Limb (tissue), 2 donors: Measurements from ENCODE around the gene MRPL53.
A peak's percentile ranks its signal among the peaks of the same experiment; 100 is the strongest.
"Not testable (repeated sequence)": the region's sequence is repeated elsewhere in the genome, so short reads cannot be mapped to it uniquely, and the experiment has no call there.

Experiments
- DNase-seq, 2 donors: peaks; one replicate each; pipeline ENCODE4 v3.0.0-alpha.2; 2016; ENCODE audit errors: extremely low spot score in 2 of 2

MRPL53 gene

GRCh38 chr2:74454654-74455511 is 17.6 kb downstream of the MRPL53 start, which contains the start of gene INO80B:
INO80B (plus strand) TSS chr2:74455087; CDS start chr2:74455117, 30 bp downstream.
- peak; percentile 96 to 97 for DNase-seq

DNA sequence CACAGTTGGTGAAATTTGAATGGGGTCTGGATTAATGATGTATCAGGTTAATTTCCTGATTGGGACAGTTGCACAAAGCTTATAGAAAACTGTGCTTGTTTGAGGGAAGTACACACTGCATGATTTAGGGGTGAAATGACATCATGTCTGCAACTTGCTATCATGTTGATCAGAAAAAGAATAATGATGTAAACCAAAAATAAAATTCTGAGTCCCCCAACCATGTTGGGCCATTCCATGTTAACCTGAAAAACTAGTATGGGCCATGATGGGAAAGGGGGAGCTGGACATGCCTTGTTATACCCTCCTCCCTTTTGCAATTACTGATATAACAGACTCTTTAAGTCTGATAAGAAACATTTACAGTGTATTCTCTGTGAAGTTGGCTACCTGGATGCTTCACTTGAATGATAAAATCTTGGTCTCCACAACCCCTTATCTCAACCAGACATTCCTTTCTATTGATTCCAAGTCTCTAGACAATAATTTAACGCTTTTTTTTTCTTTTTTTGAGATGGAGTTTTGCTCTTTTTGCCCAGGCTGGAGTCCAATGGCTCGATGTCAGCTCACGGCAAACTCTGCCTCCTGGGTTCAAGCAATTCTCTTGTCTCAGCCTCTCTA is 21.8 kb downstream of the MRPL53 start:
- DNase-seq = no peak

- DNase-seq = no peak
These were observed 23.7 kb downstream of the MRPL53 start for GRCh38 chr2:74448771-74449170.

DNA sequence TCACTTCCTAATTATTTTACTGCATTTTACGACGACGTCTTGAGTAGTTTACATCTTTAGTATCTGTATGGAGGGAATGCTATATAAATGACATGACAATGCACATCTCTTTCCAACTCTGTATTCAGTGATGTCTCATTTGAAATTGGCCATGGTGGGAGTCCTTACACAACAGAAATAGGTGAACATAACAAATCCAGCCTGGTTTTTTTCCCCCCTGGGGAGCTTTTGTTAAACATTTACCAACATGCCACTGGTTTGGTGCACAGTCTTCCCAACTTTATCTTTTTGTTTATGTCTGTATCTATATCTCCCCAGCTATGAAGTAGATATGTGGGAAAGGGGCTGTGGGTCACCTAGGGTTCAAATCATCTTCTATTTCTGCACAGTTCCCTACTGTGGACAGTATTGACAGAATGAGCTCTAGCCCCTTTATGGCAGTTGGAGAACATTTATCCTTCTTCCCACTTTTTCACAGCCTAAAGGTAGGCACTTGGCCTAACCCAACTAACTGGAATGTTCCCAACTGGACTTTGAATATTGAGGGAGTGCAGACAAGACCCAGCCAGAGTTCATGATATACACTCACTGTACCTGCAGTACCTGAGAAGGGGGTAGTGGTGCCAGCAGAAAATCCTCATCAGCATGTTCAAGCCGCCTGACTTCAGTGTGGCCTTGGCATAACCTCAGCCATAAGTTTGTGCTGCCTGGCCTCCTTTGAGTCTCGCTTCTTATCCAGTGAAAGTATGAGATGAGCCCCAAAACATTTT is 25.1 kb downstream of the MRPL53 start:
- no peak for DNase-seq

- no peak for DNase-seq
These were observed 27.8 kb downstream of the MRPL53 start for GRCh38 chr2:74444498-74445318.

DNA sequence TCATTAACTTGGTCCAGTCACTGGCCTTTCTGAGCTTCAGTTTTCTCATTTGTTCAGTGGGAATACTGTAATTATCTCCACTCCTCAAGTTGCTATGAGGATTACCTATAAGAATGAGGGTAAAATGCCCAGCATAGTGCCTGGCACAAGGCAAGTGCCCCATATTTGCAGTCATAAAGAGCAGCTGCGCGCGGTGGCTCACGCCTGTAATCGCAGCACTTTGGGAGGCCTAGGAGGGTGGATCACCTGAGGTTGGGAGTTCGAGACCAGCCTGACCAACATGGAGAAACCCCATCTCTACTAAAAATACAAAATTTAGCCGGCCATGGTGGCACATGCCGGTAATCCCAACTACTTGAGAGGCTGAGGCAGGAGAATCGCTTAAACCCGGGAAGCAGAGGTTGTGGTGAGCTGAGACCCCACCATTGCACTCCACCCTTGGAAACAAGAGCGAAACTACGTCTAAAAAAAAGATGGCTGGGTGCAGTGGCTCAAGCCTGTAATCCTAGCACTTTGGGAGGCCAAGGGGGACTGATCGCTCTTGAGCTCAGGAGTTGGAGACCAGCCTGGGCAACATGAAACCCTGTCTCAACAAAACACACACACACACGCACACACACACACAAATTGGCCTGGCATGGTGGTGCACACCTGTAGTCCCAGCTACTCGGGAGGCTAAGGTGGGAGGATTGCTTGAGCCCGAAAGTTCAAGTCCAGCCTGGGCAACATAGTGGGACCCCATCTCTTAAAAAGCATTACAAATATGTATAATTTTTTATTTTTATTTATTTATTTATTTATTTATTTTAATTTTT is 29.8 kb downstream of the MRPL53 start:
- not testable (repeated sequence) for DNase-seq

GRCh38 chr2:74441690-74442482 is 30.6 kb downstream of the MRPL53 start, which contains the start of gene RTKN:
RTKN (minus strand) TSS chr2:74441937; CDS start chr2:74441816, 121 bp downstream.
- DNase-seq = peak in 1 of 2 donors; percentile 71

- DNase-seq = peak in 1 of 2 donors; percentile 68
These were observed 31.2 kb downstream of the MRPL53 start for GRCh38 chr2:74441170-74441689.

DNA sequence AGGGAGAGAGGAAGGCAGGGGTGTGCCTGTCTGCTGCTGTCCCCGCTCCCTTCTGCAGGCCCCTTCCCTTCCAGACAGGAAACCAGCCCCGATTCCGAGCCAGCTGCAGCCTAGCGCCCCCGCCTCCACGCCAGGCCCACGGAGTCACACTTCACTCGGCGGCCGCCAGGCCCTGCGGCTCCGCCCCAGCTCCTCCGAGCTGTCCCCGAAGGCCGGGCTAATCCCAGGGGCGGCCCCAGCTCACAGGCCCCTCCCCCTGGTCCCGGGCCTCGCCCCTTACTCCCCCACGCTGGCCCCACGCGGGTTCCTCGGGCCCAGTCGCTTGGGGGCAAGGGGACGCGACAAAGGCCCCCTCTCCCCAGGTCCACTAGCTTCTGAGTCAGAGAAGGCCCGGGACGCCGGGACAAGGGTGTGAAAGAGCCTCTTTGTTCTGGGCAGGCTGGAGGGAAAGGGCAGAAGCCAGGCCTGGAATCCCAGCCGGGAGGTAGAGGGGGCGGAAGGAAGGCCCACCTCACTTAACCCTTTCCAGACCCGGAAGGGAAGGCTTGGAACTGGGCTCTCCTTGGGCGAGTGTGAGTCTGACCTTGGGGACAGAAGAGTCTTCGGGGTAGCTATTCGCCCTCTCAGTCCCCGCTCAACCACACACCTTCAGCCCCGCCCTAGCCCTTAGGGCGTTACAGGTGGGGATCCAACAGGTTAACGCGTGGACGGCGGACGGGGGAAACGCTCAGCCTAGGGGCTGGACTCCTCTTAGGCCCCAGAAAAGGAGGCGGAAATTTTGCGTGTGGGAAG is 31.9 kb downstream of the MRPL53 start:
- DNase-seq = peak; percentile 94

DNA sequence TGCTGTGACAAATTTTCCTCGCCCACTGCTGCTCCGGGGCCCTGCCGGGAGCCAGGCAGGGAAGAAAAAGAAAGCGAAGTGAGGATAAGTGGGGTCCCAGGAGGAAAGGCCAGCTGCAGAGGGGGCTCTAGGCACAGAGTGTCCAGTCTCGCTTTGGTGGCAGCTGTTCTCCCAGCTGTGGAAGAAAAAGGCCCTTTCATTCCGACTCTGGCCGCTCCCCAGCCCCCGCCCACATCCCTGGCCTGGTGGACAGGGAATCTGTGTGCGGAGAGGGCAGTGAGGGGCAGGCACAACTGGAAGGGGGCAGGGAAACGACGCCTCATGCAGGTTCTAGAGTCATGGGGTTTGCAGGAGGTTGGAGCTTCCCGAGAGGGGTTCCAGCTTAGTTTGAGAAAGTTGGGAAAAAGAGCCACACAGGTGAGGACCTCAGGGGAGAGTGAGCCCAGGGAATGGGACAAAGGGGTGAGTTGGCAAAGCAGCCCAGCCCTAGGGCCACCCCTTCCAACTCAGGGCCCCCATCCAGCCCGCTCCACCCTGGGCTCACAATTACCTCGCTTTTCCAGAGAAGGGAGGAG is 32.6 kb downstream of the MRPL53 start:
- DNase-seq = peak; percentile 79 to 81

DNA sequence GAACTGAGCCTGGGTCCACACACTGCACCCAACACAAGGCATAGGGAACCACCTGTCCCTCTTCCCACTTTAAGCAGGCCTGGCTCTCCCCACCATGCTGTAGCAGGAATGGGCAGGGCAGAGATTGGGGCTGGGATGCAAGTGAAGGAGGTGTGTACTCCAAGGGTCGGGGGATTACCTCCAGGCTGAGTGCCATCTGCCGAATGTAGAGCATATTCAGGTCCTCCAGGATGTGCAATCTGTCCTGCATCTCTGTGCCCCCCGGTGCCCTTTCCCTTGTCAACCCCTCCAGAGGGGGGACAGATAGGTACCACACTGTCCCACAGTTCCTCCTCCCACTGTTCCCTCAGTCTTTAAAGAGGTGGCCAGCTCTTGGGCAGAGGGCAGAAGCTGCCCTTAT is 33.1 kb downstream of the MRPL53 start:
- no peak for DNase-seq

DNA sequence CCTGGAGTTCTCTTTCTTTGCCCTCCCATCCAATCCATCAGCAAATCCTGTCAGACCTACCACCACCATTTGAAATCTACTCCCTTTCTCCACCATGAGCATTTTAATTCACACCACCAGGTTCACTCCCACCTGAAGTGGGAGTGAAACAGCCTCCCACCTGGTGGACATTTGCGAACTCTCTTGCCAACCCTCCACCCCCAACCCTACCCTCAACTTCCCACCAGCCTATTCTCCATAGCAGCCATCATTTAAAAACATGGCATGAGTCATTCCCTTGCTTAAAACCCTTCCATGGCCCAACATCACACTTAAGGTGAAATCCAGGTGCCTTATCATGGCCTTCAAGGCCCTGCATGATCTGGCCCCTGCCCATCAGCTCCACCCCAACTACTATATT is 34.2 kb downstream of the MRPL53 start:
- no peak for DNase-seq

- no peak for DNase-seq
These were observed 35.4 kb downstream of the MRPL53 start for GRCh38 chr2:74436848-74437695.

- no peak for DNase-seq
These were observed 36.2 kb downstream of the MRPL53 start for GRCh38 chr2:74436111-74436805.

GRCh38 chr2:74430502-74430901 is 42.0 kb downstream of the MRPL53 start:
- DNase-seq = no peak
